ENCODE data around the gene CCDC51.
"Not testable (repeated sequence)": the region's sequence is repeated elsewhere in the genome, so short reads cannot be mapped to it uniquely, and the experiment has no call there.

Gene CCDC51

GRCh38 chr3:48465531-48466378 lies 25.8 kb upstream of the CCDC51 start:
- peak; percentile 58 to 65 for DNase-seq (ENCODE audit: low read depth in 2 of 2)

- DNase-seq (ENCODE audit: low read depth in 2 of 2) = no peak
Measured at GRCh38 chr3:48465237-48465530, 25.3 kb upstream of the CCDC51 start.

GRCh38 chr3:48464713-48465221 lies 24.8 kb upstream of the CCDC51 start:
- no peak for DNase-seq (ENCODE audit: low read depth in 2 of 2)

GRCh38 chr3:48463703-48464102 lies 23.8 kb upstream of the CCDC51 start:
- no peak for DNase-seq (ENCODE audit: low read depth in 2 of 2)

DNA sequence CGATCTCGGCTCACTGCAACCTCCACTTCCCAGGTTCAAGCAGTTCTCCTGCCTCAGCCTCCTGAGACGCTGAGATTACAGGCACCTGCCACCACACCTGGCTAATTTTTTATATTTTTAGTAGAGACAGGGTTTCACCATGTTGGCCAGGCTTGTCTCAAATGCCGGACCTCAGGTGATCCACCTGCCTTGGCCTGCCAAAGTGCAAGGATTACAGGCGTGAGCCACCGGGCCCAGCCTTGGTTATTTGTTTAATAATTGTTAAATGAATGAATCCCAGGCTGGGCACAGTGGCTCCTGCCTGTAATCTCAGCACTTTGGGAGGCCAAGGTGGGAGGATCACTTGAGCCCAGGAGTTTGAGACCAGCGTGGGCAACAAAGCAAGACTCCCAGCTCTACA lies 21.8 kb upstream of the CCDC51 start:
- DNase-seq (ENCODE audit: low read depth in 2 of 2) = not testable (repeated sequence)

DNA sequence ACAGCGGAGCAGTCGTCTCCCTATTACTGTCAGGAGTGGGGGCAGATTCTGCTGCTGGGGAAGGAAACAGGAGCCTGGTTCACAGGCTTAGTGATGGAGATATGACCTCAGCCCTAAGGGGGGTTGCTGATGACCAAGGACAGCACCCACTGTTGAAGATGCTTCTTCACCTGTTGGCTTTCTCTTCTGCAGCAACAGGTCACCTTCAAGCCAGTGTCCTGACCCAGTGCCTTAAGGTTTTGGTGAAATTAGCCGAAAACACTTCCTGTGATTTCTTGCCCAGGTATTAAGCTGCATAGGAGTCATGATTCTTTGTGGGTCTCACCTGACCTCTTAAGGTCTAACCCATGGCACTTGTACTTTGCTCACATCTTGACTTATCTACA lies 20.6 kb upstream of the CCDC51 start:
- no peak for DNase-seq (ENCODE audit: low read depth in 2 of 2)

DNA sequence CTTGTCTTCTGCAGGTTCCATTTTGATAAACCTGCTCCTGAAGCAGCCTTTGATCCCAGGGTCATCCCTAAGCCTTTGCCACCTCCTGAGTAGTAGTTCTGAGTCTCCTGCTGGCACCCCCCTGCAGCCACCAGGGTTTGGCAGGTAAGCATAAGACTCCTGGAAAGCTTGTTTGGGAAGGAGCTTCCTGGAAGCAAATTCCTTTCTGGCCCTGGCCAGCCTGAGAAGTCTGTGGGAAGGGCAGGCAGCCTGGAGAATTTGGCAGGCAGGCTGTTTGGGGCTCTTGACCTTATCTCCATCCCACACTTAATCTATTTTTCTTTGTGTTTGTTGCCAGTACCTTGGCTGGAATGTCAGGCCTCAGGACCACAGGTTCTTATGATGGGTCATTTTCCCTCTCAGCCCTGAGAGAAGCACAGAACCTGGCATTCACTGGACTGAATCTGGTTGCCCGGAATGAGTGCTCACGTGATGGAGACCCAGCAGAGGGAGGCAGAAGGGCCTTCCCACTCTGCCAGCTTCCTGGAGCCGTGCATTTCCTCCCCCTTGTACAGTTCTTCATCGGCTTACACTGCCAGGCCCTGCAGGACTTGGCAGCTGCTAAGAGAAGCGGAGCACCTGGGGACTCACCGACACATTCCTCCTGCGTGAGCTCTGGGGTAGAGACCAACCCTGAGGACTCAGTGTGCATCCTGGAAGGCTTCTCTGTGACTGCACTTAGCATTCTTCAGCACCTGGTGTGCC lies 20.0 kb upstream of the CCDC51 start:
- no peak for DNase-seq (ENCODE audit: low read depth in 2 of 2)

DNA sequence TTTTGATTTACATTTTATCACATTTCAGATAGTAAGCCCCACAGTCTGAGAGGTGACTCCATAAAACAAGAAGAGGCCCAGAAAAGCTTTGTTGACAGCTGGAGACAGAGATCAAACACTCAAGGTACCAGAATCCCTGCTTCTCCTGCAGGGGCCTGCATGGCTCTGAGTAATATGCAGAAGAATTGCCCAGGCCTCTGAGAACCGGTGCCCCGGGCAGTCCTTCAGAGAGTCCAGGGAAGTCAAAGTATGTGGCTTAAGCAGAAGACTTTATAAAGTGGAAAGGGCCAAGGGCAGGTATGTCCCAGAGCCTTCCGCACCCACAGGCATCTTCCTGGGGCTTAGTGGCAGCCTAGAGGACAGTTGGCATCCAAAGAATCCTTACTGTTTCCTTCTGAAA lies 19.4 kb upstream of the CCDC51 start:
- no peak for DNase-seq (ENCODE audit: low read depth in 2 of 2)

GRCh38 chr3:48456456-48456855 lies 16.5 kb upstream of the CCDC51 start:
- DNase-seq (ENCODE audit: low read depth in 2 of 2) = no peak

GRCh38 chr3:48451270-48451669 lies 11.4 kb upstream of the CCDC51 start:
- DNase-seq (ENCODE audit: low read depth in 2 of 2) = no peak

- peak; percentile 73 to 74 for DNase-seq (ENCODE audit: low read depth in 2 of 2)
Measured at GRCh38 chr3:48446425-48447193, 6.7 kb upstream of the CCDC51 start, which contains the start of gene ATRIP. Gene ATRIP (plus strand): TSS chr3:48446737. CDS start chr3:48446846, 109 bp downstream.

DNA sequence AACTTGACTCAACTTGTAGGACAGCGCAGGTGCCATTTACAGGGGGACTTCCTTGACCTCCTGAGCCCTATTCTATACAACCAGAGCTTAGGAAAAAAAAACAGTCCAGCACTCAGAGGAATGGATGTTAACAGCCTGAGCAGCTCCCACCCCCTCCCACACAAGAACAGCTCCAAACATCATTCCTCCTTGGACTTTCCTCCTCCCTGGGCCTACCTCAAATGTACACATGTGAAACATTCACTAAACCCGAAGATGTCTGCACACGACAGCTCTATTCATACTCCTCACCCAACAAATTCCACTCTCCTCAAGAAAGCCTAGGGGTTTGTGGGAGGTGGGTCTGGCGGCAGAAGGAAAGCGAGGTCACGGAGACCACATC lies 6.1 kb upstream of the CCDC51 start:
- no peak for DNase-seq (ENCODE audit: low read depth in 2 of 2)

GRCh38 chr3:48445277-48445882 lies 5.5 kb upstream of the CCDC51 start:
- no peak for DNase-seq (ENCODE audit: low read depth in 2 of 2)

GRCh38 chr3:48441940-48442339 lies 2.0 kb upstream of the CCDC51 start:
- DNase-seq (ENCODE audit: low read depth in 2 of 2) = no peak

DNA sequence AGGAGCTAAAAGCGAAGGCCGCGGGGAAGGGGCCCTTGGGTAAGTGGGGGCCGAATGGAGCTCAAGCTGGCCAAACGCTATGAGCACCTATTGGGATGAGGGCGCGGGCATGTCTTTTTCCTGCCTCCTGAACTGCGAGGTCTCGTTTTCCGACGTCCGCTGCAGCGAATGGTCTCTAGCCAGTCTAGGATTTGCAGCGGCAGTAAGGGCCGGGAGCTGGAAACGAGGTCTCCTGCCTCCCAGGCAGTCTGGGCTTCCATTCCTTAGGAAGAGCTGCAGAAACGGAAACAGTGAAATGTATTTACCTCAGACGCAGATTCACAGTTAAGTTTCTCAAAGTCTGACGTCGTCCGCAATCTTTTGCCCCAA lies 655 bp upstream of the CCDC51 start:
- DNase-seq (ENCODE audit: low read depth in 2 of 2) = no peak

DNA sequence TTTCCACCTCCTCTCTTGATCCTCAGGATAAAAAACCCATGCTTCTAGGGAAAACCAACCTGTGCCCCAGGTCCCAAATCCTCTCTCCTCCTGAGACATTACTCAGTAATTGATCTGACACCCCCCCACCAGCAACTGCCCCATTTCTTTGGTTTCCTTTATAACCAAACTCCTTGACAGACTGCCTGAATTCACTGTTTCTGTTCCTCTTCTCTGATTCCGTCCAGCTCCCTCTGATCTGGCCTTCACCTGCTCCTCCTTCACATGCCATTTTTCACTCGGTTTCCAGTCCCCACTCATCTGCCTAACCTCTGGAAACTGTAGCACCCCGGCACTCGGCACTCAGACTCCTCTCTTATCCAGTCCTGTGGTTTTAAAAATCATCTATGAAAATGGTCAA lies 2.1 kb downstream of the CCDC51 start:
- DNase-seq (ENCODE audit: low read depth in 2 of 2) = no peak

DNA sequence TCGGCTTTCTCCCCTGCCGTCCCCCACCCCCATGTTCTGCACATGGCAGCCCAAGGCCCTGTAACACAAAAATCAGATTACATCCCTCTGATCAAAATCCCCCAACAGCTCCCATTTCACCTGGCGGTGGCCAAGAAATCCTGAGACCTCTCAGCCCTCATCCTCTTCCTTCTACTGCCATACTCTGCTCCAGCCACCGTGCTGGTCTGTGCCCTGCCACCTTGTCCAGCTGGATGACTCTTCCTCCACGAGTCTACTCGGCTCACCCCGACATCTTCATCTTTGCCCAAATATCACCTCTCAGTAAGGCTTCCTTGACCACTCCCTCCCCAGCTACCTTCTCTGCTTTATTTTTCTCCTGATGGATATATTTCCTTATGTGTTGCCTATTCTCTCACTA lies 3.1 kb downstream of the CCDC51 start:
- no peak for DNase-seq (ENCODE audit: low read depth in 2 of 2)

DNA sequence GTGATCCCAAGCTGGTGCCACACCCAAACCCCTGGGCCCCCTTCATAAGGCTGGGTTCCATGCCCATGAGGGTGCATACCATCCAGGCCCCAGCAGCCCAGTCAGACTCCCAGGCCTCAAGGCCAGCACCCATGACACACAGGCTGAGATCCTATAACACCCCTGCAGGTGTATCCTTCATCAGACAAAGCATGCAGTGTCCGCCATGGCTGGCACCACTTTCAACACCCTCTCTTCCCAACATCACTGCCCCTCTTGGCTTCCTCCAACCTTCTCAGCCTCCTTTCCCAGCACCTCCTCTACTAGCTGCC lies 3.5 kb downstream of the CCDC51 start:
- DNase-seq (ENCODE audit: low read depth in 2 of 2) = no peak

- DNase-seq (ENCODE audit: low read depth in 2 of 2) = peak; percentile 71 to 77
Measured at GRCh38 chr3:48435774-48436476, 4.0 kb downstream of the CCDC51 start.

- no peak for DNase-seq (ENCODE audit: low read depth in 2 of 2)
Measured at GRCh38 chr3:48435223-48435595, 4.7 kb downstream of the CCDC51 start.

DNA sequence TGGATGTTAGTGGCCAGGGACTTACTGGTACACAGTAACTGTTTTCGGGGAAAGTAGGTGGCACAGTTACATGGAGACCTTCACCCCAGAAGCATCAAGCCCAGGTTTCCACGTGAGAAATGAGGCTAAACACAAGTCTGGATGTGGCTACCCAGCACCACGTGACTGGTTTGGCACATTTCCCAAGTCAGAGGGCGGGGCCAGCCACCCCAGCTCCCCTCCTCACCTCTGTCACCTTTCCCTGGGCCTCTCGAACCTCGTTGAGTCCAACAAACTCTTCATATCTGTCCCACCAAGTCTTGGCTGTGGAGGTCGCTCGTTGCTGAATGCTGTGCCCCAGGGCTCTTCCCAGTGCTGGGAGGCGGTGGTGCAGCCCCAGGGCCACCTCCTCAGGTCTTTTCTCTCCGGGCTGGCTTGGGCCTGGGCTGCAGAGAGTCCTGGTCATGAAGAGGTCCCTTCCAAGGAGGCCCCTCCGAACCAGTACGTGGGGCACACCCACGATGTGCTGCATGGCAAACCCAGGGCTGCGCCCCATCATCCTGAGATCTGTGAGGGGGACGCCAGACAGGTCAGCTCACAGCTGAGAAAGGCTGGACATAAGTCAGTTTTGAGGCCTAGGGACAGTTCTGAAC lies 5.2 kb downstream of the CCDC51 start:
- no peak for DNase-seq (ENCODE audit: low read depth in 2 of 2)

Data from stimulated activated CD8-positive, alpha-beta memory T cell treated with anti-CD3 and anti-CD28 coated beads, Interleukin-2, amount 100 ng/mL, for 1 hour (primary cell).